Ascending aorta (tissue), 2 donors: ENCODE data around the gene TMEM86A. TPM values are rescaled to one million over a fixed set of nuclear protein-coding genes. Genes with fewer than 3 reads are reported as not detected.
"Not testable (repeated sequence)": the region's sequence is repeated elsewhere in the genome, so short reads cannot be mapped to it uniquely, and the experiment has no call there.

Experiments
- DNase-seq, 2 donors: peaks; one replicate each; pipeline ENCODE4 v3.0.0-alpha.2; 2019; ENCODE audit warnings: low spot score in 2 of 2
- H3K27ac ChIP-seq, 2 donors: fragments of 200-600 bp; sonication (generic); one replicate each; pipeline ENCODE4 v1.5.1; 2016 to 2017; ENCODE audit warnings: mild to moderate bottlenecking in 1 of 2
- H3K27me3 ChIP-seq: fragments of 200-600 bp; sonication (generic); one replicate; pipeline ENCODE4 v1.5.1; 2017
- H3K36me3 ChIP-seq, 2 donors: fragments of 200-600 bp; sonication (generic); one replicate each; pipeline ENCODE4 v1.5.1; 2016
- H3K4me1 ChIP-seq, 2 donors: fragments of 200-600 bp; sonication (generic); one replicate each; pipeline ENCODE4 v1.5.1; 2016 to 2017; ENCODE audit warnings: mild to moderate bottlenecking in 1 of 2
- H3K4me3 ChIP-seq, 2 donors: fragments of 200-600 bp; sonication (generic); one replicate each; pipeline ENCODE4 v1.5.1; 2016 to 2017; ENCODE audit warnings: mild to moderate bottlenecking in 1 of 2
- H3K9me3 ChIP-seq, 2 donors: fragments of 200-600 bp; sonication (generic); one replicate each; pipeline ENCODE4 v1.5.1; 2016
- intact Hi-C: fragments of 100-400 bp; cut with DNase I; formaldehyde crosslinking; loops from one replicate; pipeline ENCODE4 v1.15.1; 2023
- total RNA-seq: library from RNA; depleted of rRNA; stranded (reverse); fragments of >200 nt; gene quantifications from one replicate; pipeline ENCODE4 v1.1.0, GENCODE V29; 2016
- TF ChIP-seq, protein P1 (sequence below), 3 experiments: fragments of 200-600 bp in 2 of 3; fragments of 450-650 bp in 1 of 3; sonication (generic) in 2 of 3; IDR thresholded peaks; one replicate each; pipeline ENCODE4 v1.5.1; 2016 to 2019; ENCODE audit warnings: antibody characterized with exemption in 3 of 3, mild to moderate bottlenecking in 1 of 3, moderate library complexity in 1 of 3

The TMEM86A gene
- total RNA-seq, 1 donor from 2014 or later = 4.8 TPM

DNA sequence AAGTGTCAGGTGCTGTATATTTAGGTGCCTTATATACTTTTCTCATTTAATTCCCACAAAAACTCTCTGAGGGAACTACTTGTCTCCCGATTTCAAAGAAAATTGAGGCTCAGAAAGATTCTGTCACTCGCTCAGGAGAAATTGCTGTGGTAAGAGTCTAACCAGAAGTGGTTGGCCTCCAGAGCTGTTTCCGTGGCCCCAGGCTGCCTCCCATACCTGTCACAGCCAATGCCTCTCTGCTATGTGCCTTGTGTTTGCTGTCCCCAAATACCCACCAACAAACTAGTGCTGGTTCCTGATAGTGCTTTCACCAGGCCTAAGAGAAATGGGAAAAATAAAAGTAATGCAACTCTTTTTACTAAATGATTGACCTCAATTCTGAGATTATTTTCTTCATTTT, 21.0 kb upstream of the TMEM86A start:
- Histone ChIP-seq H3K9me3 (no peaks in the 10 kb centered on the region), H3K27me3 (no peaks in the 10 kb centered on the region), H3K4me3 (no peak overlapping the region), H3K36me3 (no peaks in the 10 kb centered on the region), H3K4me1 (no peaks in the 10 kb centered on the region), H3K27ac (no peak overlapping the region)
- intact Hi-C loops = no loop called here
- TF ChIP-seq, protein P1, sequence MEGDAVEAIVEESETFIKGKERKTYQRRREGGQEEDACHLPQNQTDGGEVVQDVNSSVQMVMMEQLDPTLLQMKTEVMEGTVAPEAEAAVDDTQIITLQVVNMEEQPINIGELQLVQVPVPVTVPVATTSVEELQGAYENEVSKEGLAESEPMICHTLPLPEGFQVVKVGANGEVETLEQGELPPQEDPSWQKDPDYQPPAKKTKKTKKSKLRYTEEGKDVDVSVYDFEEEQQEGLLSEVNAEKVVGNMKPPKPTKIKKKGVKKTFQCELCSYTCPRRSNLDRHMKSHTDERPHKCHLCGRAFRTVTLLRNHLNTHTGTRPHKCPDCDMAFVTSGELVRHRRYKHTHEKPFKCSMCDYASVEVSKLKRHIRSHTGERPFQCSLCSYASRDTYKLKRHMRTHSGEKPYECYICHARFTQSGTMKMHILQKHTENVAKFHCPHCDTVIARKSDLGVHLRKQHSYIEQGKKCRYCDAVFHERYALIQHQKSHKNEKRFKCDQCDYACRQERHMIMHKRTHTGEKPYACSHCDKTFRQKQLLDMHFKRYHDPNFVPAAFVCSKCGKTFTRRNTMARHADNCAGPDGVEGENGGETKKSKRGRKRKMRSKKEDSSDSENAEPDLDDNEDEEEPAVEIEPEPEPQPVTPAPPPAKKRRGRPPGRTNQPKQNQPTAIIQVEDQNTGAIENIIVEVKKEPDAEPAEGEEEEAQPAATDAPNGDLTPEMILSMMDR (IDR thresholded peaks at IDR 0.05) = no peak
- DNase-seq = no peak

DNA sequence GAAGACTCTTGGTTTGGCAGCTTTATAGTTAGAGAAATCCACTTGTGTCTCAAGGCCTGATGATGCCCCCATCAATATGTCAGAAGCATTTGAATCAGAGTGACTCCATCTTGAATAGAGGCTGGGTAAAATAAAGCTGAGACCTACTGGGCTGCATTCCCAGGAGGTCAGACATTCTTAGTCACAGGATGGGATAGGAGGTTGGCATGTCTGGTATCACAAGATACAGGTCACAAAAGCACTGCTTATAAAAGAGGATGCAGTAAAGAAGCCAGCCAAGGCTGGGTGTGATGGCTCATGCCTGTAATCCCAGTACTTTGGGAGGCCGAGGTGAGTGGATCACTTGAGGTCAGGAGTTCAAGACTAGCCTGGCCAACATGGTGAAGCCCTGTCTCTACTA, 16.6 kb upstream of the TMEM86A start:
- H3K36me3 ChIP-seq, H3K4me3 ChIP-seq, intact Hi-C loops, H3K27ac ChIP-seq, H3K4me1 ChIP-seq, DNase-seq, H3K9me3 ChIP-seq, H3K27me3 ChIP-seq: not testable (repeated sequence)

DNA sequence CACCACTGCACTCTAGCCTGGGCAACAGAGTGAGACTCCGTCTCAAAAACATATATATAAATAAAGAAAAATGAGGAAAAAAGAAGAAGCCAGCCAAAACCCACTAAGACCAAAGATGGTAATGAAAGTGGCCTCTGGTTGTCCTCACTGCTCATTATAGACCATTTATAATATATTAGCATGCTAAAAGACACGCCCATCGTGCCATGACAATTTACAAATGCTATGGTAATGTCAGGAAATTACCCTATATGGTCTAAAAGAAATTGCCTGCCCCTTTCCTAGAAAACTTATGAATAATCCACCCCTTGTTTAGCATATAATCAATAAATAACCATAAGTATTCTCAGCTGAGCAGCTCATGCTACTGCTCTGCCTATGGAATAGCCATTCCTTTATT, 16.1 kb upstream of the TMEM86A start:
- no peaks in the 10 kb centered on the region for H3K9me3 ChIP-seq
- intact Hi-C loops = no loop called here
- H3K36me3 ChIP-seq = no peaks in the 10 kb centered on the region
- H3K4me3 ChIP-seq = no peak overlapping the region
- TF ChIP-seq, protein P1 (IDR thresholded peaks at IDR 0.05) = no peak
- H3K27ac ChIP-seq = no peak overlapping the region
- H3K27me3 ChIP-seq = no peaks in the 10 kb centered on the region
- DNase-seq = no peak
- H3K4me1 ChIP-seq = no peaks in the 10 kb centered on the region

DNA sequence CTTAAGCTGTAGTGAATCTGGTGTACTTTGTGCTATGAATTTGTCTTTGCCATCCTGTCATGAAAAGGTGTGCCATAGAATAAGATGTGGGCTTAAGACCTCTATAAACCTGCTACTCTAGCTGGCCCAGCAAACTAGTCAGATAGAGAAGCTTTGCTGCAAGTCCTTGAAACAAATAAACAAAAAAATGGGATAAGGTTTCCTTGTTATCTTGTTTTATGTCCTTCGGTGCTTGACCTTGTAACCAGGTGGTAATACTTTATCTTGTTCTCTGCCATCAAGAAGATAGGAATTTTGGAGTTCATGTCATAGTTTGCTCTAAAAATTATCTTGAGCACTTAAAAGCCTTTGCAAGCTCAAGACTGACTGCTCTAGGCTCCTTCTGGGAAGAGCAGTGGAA, 14.3 kb upstream of the TMEM86A start:
- no peak overlapping the region for H3K27ac ChIP-seq
- no peak for DNase-seq
- intact Hi-C loops = no loop called here
- no peaks in the 10 kb centered on the region for H3K4me1 ChIP-seq
- no peak overlapping the region for H3K4me3 ChIP-seq
- H3K36me3 ChIP-seq = no peaks in the 10 kb centered on the region
- H3K9me3 ChIP-seq = no peaks in the 10 kb centered on the region
- H3K27me3 ChIP-seq = no peaks in the 10 kb centered on the region
- TF ChIP-seq, protein P1 (IDR thresholded peaks at IDR 0.05) = no peak

DNA sequence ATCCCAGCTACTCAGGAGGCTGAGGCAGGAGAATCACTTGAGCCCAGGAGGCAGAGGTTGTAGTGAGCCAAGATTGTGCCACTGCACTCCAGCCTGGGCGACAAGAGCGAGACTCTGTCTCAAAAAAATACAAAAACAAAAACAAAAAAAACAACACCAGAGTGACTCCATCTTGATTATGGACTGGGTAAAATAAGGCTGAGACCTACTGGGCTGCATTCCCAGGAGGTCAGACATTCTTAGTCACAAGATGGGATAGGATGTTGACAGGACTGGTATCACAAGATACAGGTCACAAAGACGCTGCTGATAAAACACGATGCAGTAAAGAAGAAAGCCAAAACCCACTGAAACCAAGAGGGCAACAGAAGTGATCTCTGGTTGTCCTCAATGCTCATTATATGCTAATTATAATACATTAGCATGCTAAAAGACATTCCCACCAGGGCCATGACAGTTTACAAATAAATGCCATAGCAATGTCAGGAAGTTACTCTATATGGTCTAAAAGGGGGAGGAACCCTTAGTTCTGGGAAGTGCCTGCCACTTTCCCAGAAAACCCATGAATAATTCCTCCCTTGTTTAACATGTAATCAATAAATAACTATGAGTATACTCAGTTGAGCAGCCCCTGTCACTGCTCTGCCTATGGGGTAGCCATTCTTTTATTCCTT, 7.0 kb upstream of the TMEM86A start:
- H3K9me3 ChIP-seq, H3K36me3 ChIP-seq, H3K27ac ChIP-seq, H3K27me3 ChIP-seq, H3K4me3 ChIP-seq, H3K4me1 ChIP-seq, intact Hi-C loops, DNase-seq: not testable (repeated sequence)

DNA sequence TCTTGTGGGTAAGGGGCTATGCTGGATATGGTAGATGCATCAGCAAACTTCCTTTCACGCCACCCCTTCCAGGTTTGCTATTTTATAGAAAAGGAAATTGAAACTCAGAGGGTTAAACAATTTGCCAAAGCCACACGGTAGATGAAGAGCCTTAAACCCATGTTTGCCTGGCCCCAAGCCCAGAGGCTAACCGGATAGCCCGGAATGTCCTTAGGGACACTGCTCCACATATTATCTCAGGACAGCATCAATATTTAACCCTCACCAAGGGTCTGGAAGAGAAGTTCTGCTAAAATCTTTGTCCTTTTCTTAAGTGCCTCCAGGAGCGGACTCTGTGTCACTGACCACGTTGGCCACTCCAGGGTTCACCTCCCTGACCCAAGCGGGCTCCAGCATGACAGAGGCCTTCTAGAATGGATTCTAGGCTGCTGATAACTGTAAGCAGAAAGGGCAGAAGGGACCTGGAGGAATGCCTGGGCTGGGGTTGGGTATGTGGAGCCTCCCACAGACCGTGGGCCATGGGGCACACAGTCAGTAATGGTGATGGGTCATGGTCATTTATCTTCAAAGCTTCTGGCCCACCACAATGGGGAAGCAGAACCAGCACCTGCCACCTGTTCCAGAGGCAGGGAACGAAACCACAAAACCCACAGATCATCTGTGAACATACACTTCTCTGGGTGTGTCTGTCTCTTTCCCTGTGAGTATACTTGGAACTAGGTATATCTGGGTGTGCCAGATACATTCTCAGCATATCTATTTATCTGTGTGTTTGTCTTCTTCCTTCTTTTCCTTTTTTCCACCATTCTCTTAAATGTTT, 5.4 kb upstream of the TMEM86A start:
- H3K4me1 ChIP-seq = no peaks in the 10 kb centered on the region
- H3K27ac ChIP-seq = no peak overlapping the region
- H3K27me3 ChIP-seq = no peaks in the 10 kb centered on the region
- no peak overlapping the region for H3K4me3 ChIP-seq
- H3K36me3 ChIP-seq = no peaks in the 10 kb centered on the region
- intact Hi-C loops = no loop called here
- no peak for DNase-seq
- TF ChIP-seq, protein P1 (IDR thresholded peaks at IDR 0.05) = no peak
- H3K9me3 ChIP-seq = no peaks in the 10 kb centered on the region
